Measurements from ENCODE around the gene RBM20.
A peak's percentile ranks its signal among the peaks of the same experiment; 100 is the strongest.

Gene RBM20

DNA sequence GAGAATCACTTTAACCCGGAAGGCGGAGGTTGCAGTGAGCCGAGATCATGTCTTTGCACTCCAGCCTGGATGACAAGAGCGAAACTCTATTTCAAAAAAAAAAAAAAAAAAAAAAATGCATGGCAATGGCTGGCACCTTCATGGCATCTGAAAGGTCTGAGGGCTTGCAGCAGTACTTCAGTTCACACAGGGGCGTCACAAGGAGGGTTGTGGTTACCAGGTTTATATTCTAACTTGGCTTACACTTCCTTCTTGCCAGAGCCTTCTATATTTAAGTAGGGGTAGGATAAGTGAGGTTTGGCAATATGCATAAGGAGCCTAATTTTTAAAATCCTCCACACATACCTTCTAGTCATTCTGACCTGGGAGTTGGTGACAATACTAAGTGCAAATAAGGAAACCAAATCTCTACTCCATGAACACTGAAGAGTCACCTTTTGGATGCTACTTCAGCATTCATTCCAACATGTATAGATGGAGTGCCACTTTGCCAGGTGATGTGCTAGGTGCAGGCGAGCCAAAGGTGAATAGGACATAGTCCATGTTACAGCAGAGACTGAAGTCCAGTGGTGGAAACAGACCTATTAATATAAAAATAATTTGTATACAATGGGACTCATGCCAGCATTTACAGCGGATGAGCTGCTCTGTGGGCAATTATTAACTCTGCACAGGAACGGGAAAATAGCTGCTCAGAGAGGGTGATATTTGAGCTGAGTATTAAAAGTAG lies 169.8 kb downstream of the RBM20 start:
- DNase-seq: no peak

GRCh38 chr10:110815354-110816004 lies 171.3 kb downstream of the RBM20 start:
- DNase-seq: no peak

DNA sequence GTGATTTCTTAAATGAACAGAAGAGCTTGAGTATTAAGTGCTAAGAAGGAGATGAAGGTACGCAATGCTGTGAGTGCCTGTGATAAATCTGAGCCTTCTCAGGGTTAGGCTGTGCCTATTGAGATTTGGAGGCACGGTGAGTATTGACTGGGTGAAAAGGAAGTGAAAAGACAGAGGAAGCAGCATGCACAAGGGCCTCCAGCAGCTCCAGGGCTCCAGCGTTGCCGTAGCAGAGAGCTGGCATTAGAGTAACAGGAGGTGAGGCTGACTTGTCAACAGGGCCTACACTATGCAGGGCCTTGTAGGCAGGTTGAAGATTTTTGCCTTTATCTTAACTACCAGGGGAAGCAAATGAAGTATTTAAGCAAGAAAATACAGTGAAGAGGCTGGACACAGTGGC lies 173.5 kb downstream of the RBM20 start:
- DNase-seq: no peak

GRCh38 chr10:110818311-110819256 lies 174.4 kb downstream of the RBM20 start:
- DNase-seq: no peak

- no peak for DNase-seq
Measured at GRCh38 chr10:110820321-110820814, 176.2 kb downstream of the RBM20 start.

GRCh38 chr10:110821508-110821907 lies 177.4 kb downstream of the RBM20 start:
- DNase-seq: no peak

GRCh38 chr10:110822035-110822711 lies 178.0 kb downstream of the RBM20 start:
- DNase-seq: no peak

GRCh38 chr10:110822712-110823311 lies 178.7 kb downstream of the RBM20 start:
- DNase-seq: no peak

GRCh38 chr10:110824152-110824441 lies 180.0 kb downstream of the RBM20 start:
- DNase-seq: no peak

DNA sequence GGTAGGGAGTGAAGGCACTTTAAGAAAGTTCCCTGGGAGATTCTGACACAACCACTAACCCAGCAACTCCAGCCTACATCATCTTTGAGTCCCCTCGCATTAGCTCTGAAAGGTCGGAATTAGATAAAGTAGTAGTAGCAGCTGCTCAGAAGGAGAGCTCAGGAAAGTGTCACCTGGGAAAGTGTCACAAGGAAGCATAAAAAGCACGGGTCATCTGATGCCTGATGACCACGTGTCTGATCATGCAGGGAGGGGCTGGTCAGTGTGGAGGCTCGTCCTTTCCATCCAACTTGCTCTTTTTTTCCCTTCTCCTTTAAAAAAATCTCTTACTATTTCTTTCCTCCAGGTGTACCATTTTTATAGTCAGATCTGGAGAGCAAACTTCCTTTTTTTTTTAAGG lies 180.5 kb downstream of the RBM20 start:
- DNase-seq: no peak

DNA sequence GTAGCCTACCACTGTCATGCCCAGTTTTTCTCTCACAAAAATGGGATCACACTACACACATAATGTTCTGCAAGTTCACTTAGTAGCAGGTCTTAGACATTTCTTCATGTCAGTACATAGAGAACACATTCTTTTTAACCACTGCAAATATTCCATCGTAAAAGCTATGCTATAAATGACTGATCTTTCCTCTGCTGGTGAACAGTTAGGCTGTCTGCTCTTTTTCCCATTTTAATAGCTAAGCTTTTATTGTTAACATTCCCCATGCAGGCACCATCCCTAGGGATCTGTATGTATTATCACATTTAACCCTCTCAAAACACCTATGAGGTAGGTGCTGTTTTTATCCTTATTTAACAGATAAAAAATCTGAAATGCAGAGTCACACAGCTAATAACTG lies 181.4 kb downstream of the RBM20 start:
- no peak for DNase-seq

DNA sequence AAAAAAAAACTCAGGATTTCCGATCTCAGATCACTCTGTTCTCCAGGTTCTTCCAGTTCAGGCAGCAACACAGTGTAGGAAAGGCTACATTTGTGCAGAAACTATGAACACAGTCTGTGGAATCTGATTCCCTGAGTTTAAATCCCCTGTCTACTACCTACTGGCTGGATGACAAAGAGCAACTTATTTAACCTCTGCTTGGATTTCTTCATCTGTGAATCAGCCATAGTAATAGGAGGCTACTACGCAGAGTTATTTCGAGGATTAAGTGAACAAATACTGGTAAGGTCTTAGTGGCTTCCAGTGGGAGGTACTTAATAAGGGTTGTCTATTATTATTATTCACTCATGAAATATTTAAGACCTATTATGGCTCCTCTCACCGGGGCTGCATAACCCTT lies 183.3 kb downstream of the RBM20 start:
- no peak for DNase-seq

GRCh38 chr10:110827875-110828274 lies 183.7 kb downstream of the RBM20 start:
- DNase-seq: no peak

GRCh38 chr10:110828525-110828924 lies 184.4 kb downstream of the RBM20 start:
- no peak for DNase-seq

DNA sequence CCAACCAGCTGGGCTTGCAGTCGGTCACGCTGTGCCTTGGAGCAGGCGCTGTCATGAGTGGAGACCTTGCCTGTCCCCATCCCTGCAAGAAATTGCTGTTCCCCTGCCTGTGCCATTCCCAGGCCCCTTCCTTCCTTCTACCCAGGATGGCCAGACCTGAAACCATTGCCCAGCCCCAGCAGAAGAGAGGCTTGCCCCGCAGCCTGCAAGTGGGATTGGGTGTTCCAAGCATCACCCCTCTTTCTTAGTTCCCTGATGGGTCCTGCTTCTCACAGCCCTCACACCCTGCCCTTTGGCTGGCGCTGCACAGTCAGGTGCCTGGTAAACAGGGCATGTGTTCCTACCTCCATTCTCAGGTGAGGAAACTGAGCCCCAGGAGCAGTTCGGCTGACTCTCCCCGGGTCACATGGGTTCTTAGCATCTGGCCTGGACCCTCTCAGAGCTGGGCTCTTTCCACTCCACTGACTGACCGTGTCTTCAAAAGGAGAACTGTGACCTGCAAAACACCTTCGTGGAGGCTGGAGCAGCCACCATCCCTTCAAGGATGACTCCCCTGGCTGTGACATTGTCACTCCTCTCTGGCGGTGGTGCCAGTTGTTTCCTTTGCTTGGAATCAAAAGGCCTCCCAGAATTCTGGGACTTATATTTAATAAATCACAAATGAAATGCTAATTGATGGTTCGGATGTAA lies 185.7 kb downstream of the RBM20 start:
- no peak for DNase-seq

DNA sequence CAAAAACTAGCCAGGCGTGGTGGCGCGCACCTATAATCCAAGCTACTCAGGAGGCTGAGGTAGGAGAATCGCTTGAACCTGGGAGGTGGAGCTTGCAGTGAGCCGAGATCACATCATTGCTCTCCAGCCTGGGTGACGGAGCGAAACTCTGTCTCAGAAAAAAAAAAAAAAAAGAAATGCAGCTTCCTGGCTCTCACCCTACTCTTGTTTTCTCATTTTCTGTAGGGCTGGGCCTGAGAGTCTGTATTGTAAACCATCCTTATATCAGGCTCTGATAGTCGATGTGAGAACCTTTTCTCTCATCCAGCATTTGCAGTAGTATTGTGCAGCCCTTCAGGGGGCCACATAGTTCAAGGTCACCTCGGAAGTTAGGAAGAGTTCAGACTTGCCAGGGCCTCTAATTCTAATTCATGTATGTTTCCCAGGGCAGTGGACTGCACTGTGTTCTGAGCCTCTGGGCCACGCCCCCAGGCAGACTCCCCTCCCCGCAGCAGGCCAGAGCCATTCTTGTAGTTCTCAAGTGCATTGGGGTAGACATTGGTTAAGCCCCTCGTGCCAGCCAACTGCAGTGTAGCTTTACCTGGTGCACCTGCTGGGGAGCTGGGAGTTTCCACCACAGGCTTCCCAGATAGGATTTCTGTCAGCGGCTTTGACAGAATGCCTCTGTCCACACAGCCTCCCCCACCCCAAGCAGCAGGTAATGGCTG lies 189.3 kb downstream of the RBM20 start:
- no peak for DNase-seq

DNA sequence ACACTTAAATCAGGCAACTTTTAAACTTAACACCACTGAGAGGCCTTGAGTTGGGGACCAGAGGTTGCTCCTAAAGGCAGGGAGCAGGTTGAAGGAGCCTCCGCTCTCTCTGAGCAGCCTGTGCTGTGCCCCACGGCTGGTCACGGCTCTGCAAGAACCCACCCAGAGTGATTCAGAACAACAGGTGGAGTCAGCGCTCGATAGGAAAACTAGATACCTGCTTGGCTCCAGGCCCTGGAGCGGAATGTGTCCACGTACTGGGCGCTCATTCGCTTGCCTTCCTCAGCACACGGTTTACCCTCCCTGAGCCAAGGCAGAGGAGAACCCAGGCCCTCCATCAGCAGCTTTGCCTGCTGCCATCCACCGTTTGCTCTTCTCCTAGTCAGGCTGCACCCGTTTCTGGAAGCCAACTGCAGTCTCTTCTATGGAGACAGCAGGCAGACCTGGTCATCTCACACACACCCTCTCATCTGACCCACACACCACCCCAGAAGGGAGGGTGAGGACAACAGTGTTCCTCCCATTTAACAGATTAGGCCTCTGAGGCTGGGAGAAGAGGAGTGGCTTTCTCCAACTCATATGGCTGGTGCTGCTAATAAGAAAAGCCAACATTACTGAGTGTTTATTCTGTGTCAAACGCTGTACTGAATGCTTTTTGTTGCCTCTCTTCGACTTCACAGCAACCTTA lies 189.9 kb downstream of the RBM20 start:
- no peak for DNase-seq

DNA sequence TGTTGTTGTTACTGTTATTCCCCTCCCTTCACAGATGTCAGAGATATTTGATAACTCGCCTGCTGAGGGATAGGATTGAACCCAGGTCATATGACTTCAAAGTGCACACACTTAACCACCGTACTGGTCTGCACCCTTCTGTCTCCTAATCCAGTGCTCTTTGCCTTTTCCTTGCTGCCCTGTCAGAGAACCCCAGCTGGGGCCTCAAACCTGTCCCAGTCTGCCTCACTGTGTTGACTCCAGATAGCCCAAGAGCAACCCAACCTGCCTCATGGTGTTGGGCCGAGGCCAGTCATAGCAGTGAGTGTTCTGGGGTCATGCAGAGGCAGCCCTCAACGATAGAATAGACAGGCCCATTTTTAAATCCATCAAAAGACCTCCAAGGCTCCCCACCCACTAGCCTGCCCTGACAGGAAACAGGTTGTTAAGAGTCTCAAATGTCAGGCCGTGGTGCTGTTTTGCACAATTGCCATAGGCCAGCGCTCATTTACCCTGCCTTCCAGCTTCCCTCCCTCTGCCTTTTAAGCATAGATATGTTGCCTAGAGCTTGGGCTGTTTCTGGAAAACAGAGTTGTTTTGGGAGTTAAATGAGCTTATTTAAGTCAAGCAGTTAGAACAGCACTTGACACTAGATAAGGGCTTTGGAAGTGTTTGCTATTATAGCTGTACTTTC lies 190.6 kb downstream of the RBM20 start:
- peak; percentile 19 for DNase-seq

- DNase-seq: no peak
Measured at GRCh38 chr10:110835841-110836240, 191.7 kb downstream of the RBM20 start.

DNA sequence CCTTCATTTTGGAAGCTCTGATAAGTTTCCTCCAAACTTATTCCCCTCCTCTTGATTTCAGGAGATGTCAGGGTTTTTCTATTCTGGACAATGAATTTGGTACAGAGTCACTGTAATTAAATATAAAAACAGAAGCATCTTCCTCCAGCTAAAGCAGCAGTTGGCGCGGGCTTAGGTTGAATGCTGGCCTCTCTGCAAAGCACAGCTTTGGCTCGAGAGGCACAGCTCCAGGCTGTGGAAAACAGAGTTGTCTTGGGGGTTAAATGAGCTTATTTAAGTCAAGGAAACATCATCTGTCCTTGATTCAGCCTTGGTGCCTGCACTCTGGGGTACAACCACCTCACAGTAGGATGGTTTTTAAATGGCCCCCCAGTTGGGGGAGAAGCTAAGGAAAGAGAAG lies 192.6 kb downstream of the RBM20 start:
- DNase-seq: no peak
